ENCODE measurements around the gene LILRA6.

Gene LILRA6

DNA sequence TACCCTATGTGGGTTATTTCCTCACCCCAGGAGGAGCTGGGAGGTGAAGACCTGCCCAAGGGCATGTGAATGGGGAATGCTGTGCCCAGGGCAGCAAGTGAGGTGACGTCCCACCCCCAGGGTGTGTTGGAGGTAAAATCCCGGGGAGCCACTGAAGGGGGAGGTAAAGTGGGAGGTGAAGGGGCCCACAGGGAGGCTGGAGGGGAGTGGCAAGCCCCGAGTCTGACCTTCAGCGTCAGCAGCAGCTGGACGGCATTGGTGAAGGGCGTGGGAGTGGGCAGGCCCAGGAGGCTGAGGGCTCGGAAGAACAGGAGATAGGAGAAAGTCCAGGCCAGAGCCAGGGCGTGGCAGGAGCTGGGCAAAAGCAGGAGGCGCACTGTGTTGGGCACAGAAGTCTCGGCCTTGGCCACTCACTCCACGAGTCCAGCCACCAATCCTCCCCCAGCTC lies 55.6 kb downstream of the LILRA6 start:
- TF ChIP-seq, protein P1, sequence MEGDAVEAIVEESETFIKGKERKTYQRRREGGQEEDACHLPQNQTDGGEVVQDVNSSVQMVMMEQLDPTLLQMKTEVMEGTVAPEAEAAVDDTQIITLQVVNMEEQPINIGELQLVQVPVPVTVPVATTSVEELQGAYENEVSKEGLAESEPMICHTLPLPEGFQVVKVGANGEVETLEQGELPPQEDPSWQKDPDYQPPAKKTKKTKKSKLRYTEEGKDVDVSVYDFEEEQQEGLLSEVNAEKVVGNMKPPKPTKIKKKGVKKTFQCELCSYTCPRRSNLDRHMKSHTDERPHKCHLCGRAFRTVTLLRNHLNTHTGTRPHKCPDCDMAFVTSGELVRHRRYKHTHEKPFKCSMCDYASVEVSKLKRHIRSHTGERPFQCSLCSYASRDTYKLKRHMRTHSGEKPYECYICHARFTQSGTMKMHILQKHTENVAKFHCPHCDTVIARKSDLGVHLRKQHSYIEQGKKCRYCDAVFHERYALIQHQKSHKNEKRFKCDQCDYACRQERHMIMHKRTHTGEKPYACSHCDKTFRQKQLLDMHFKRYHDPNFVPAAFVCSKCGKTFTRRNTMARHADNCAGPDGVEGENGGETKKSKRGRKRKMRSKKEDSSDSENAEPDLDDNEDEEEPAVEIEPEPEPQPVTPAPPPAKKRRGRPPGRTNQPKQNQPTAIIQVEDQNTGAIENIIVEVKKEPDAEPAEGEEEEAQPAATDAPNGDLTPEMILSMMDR (IDR thresholded peaks at IDR 0.05; ENCODE audit: control extremely low read depth, extremely low read depth, low read depth, missing control alignments): no peak
- ChIA-PET POLR2A (no interaction called here), CTCF (interaction anchor here (1.0 to 5.2 kb wide), 3 partner anchors 13 to 18 kb away, joined by 3 to 22 read pairs (median 3); no protein-coding TSS in a partner anchor)
- DNase-seq (ENCODE audit: extremely low spot score): no peak
